ENCODE data around the gene PTPRJ.

The PTPRJ gene

DNA sequence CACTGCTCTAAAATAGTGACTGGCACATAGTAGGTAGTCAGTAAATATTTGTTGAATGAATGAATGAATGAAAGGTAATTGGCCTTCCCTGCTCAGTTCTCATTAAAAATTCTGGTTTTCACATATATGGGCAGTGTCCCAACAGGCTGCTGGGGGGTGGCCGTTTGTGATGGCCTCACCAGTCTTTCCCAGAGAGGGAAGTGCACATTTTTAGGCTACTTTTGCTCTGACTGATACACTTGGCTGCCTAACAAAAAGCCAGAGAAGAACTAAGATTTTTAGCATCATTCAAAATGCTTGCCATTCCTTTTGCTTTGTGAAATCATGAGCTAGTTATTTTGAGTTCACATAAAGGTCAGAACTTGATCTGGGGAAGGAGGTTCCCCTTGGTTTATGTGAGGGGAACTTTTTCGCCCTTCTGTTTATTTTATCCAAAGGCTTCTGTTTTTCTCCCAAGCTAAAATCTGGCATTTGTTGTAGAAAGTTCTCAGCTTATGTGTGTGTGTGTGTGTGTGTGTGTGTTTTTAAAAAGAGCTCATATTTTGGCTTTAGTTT is 83.1 kb downstream of the PTPRJ start:
- DNase-seq (ENCODE audit: low read depth in 2 of 2), result no peak

DNA sequence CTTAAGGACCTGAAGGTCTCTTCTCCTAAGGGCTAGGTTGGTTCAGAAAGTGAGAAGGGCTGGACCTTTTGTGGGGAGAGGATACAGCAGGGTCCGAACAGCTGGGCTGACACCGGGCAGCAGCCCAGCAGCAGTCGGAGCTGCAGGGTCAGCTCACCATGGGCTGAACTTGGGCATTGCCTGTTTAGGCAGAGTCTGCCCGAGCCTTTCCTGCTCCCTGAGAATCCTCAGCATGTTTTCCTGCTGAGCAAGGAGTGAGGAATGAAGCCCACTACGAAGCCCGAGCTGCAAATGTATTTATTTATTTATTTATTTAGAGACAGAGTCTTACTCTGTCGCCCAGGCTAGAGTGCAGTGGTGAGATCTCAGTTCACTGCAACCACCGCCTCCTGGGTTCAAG is 83.9 kb downstream of the PTPRJ start:
- no peak for DNase-seq (ENCODE audit: low read depth in 2 of 2)

DNA sequence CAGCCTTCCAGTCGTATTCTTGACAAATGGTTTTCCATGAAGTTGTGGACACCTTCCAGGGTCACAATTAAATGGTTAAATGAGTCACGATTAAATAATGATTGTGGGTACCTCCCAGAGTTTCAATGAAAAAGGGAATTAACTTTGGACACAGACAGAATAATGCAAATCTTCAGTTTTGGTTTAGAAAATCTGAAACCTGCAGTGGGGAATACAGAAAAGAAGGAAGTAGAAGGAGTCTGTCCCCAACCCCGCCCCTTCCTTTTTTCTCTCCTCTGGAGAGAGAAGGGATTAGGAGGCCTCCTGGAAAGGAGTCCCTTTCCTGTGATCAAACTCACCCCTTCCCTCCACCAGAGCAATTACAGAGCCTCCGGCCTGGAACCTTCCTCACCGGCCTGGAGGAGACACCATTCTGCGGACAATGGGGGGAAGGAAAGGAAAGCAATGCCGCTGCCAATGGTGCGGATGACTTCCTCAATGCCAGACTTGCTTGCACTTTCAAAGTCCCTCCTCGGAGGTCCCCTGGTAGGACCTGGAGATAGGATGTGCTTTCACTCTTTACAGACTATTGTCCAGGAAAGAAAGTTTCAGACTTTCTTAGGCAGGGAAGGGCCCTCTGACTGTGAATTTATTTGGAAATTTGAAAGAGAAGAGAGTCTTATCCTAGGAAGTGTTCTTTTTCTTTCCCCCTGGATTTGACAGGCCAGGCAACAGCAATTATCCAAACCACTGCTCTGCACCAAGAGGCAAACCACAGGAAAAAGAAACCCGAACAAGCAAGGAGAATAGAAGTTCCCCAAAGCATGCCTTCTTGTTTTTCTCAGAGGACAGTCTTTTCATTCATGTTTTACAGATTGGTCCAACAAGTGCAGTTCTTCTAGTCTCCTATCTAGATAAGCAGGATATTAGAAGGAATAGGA is 86.8 kb downstream of the PTPRJ start:
- DNase-seq (ENCODE audit: low read depth in 2 of 2), result no peak

DNA sequence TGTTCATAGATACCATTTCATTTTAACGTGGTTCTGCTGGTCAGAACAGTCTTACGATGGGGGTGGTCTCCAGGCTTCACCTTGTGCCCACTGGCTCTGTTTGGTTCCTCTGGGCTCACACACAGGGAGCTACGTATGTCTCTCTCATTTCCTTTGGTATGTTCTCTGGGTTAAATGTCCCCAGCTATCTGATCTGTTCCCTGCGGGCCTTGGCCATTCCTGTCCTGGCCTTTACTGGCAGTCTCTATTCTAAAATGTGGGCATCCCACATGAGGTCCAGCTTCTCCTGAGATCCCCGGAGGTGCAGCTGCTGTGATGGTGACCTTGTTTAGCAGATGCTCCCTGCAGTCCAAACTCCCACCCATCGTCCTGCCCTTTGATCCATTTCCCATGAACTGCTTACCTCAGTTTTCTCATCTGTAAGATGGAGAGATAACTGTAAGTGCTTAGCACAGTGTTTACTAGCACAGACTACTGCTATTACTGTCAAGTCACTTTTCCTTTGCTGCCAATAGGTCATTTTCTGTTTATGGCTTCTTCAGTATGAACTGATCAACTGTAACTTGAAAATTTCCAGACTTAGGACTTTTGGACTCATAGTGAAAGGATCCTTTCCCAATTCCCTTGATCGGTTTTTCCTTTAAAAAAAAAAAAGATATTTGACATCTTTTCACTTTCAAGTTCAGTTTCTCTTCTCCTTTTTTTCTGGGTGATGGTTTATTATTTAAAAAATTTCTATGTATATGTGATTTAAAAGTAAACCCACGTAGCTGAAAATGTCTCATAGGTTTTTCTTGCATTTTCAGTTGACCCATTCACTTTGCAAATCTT is 92.9 kb downstream of the PTPRJ start:
- DNase-seq (ENCODE audit: low read depth in 2 of 2), result no peak

DNA sequence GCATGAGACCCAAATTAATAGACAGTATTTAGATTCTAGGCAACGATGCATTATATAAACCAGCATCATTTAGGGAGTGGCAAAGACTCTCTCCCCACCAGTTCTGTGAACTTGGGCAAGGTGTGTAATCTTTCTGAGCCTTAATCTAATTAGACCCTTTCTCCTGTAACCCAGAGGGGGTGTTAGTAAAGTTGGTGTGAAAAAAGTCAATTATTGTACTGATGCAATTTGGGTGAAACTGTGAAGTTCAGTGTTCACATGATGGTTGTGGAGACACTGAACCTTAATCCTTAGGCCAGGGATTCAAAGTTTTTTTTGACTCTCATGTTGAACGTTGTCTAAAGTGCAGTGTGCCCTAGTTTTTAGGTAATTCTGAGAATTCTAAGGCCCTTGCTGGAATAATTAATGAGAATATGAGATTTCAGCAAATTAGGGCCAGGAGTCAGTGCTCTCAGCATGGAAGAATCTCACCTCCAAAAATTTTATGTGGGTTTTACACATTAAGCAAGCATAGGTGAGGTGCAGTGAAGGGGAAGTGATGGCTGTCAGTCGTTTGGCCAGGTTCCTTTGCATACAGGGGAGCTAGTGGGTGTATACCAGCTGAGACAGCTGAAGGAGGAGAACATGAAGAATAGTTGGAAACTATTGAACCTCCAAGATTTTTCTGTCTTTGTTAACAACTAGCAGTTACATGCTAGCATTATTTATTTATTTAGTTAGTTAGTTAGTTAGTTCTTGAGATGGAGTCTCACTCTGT is 94.2 kb downstream of the PTPRJ start:
- no peak for DNase-seq (ENCODE audit: low read depth in 2 of 2)

DNA sequence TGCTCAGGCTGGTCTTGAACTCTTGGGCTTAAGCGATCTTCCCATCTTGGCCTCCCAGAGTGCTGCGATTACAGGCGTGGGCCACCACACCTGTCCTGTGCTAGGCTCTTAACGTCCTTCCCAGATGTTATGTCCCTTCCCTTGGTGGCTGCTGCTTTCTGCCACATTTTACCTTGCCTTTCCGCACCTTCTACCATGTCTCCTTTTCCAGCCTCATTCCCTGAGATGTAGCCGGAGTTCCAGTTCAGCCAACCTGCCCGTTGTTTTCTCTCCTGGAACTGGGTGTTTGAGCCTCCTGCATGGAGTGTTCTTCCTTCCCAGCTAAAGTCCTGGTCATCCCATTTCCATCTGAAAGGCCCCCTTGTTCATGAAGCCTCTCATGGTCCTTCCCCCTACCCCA is 95.3 kb downstream of the PTPRJ start:
- no peak for DNase-seq (ENCODE audit: low read depth in 2 of 2)

DNA sequence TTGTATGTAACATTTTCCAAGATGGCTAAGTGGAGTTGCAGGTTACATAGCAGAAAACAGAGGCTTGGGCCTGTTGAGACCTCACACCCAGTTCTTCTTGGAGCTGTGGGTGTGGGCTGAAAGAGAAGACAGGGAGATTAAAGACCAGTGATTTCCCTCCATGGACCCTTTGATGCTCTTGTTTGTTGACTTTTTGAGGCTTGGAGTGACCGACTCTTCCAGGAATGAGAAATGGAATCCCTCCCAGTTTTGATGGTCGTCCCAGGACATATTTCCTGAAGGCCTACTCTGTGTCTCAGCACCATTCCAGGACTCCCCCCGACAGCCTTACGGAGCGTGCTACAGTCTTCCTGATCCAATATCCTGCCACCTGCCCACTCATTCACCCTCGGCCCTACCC is 96.9 kb downstream of the PTPRJ start:
- no peak for DNase-seq (ENCODE audit: low read depth in 2 of 2)

DNA sequence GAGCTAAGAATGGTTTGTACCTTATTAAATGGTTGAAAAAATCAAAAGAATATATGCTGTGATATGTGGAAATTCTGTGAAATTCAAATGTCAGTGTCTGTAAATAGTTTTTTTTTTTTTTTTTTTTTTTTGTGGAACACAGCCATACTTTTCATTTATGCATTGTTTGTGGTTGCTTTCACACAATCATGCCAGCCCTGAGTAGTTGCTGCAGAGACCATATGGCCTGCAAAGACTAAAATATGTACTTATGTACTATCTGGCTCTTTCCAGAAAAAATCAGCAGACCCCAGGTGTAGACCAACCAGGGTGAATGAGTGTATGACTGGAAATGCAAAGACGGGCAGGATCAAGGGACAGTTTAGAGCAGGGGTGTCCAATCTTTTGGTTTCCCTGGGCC is 98.3 kb downstream of the PTPRJ start:
- no peak for DNase-seq (ENCODE audit: low read depth in 2 of 2)

DNA sequence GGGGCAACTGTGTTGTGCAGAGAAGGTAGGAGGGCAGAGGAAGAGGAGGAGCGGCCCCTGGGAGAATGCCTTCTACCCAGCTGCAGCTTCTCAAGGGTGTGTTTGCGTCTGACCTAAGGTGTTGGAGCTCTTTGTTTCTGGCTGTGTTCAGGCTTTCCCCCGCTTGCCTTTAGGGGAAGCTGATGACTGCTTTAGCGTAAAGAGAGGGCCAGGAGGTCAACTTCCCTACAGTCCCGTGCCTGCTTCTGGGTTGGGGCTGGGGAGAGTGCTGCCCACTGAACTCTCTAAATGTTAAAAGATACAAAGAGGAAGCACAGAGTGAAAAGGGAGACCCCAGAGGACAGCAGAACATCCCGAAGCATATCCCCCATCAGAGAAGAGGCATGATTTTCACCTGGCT is 99.2 kb downstream of the PTPRJ start:
- DNase-seq (ENCODE audit: low read depth in 2 of 2), result no peak

DNA sequence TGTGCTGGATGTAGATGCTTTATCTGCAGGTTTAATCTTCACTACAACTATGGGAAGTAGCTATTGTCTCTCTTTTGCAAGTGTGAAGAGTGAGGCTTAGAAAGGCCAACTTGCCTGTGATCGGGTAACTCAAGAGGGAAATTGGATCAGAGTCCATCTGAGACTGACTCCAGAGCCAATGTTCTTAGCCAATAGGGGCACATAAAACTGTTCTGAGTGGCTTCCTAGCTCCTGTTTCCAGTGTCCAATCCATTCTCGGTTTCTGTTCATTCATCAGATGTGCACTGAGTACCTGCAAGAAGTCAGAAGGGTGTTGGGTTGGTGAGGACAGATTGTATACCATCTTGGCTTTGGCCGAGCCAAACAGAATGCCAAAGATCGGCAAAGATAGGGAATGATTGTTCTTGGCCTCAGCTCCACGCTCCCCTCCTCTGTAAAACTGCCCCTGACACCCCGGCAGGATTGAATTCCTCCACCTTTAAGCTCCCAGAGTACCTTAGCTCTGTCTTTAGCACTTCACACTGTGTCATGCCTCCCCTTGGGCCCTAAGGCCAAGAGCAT is 100.0 kb downstream of the PTPRJ start:
- DNase-seq (ENCODE audit: low read depth in 2 of 2), result no peak

DNA sequence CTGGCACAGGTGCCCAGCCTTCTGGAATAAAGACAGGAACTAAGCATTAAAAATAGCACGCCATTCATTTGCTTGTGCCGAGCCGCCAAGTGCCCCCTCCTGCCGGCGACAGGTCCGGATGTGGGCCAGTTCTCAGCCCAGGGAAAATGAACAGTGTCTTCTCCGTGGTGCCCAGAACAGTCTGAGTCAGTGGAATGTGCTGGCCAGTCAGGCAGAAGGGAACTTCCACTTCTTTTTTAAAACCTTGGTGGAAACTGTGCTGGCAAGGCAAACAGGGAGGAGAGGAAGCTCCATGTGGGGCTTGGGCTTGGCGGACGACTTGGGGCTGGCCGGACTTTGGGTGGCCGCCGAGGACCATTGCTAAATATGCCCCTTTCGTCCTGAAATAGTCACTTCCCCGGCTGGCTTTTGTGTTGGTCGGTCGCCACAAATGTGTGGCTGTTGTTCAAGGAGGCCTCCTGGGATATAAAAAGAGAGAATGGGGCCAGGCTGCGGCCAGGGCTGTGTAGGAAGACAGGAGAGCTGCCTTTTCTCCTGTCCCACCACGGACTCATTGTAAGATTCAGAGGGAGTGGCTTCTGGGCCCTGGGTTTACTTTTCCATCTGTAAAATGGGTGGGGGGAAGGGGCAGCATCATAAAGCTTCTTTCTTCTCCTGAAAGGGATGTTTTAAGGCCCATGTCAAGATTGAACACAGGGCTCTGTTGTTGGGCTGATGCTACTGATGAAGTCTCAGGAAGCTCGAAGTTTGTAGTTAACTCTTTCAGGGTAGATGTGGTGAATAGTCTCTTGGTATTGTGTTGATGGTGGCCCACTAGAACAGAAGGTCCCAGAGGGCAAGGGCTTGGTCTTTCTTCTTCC is 101.0 kb downstream of the PTPRJ start:
- DNase-seq (ENCODE audit: low read depth in 2 of 2), result no peak

DNA sequence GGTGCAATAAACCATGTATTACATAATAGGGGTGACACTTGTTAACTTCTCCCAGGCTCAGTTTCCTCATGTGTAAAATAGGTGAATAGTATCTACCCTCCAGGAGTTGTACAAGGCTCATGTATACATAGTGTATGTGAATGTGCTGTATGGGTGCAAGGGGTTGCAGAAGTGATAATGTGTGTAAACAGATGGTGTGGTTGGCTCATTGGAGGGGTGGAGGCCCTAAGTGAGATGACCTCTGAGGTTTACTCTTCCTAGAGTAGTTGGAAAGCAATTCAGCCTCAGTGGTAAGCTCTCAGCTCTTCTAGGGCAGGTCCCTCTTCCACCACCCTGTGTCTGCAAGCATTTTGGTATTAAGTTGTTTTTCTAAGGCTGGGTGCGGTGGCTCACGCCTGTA is 102.4 kb downstream of the PTPRJ start:
- DNase-seq (ENCODE audit: low read depth in 2 of 2), result no peak

DNA sequence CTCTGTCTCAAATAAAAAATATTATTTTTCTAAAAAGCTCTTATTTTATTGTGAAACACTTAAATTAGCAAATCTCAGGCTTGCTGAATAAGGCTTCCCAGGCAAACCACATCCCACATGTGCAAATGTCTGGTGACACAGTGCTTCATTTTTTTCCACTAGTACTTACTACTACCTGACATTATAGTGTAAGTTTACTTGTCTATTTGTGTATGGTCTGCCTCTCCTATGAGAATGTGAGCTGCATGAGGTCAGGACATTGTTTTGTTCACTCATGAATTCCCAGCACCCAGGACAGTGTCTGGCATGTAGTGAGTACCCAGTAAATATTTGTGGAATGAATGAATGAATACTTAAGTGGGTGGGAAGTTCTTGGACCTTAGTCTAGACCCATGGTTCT is 103.1 kb downstream of the PTPRJ start:
- no peak for DNase-seq (ENCODE audit: low read depth in 2 of 2)

DNA sequence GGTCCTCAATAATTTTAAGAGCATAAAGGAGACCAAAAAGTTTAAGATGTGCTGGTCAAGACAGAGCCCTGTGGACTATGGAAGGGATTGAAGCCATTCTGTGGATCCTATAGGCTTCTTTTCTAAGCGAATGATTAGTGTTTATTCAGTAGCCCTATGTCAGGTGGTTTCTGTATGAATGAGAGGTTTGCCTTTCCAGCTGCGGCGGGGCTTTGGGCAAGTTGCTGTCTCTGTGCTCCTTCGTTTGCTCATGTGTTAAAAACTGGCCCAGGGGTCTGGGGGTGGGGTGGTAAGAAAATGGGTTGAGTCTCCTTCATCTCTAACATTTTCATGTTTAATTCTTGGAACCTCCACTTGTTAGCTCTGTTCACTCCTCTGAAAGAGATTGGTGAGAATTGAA is 105.3 kb downstream of the PTPRJ start:
- DNase-seq (ENCODE audit: low read depth in 2 of 2), result no peak

DNA sequence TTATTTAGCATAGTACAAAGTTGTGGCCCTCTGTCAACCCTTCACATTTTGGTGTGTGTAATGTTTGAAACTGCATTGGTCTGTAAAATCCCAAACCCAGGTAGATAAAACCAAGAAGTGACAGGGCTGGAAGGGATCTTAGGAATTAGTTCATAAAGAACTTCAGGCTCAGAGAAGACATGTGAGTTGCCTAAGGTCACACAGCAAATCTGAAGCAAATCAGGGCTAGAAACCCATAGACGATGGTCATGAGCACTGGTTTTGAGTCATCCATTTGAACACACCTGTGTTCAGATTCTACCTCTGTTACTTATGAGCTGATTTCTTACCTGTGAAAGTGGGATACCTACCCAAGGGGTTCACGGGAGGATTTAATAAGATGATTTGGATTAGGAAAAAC is 107.1 kb downstream of the PTPRJ start:
- no peak for DNase-seq (ENCODE audit: low read depth in 2 of 2)

DNA sequence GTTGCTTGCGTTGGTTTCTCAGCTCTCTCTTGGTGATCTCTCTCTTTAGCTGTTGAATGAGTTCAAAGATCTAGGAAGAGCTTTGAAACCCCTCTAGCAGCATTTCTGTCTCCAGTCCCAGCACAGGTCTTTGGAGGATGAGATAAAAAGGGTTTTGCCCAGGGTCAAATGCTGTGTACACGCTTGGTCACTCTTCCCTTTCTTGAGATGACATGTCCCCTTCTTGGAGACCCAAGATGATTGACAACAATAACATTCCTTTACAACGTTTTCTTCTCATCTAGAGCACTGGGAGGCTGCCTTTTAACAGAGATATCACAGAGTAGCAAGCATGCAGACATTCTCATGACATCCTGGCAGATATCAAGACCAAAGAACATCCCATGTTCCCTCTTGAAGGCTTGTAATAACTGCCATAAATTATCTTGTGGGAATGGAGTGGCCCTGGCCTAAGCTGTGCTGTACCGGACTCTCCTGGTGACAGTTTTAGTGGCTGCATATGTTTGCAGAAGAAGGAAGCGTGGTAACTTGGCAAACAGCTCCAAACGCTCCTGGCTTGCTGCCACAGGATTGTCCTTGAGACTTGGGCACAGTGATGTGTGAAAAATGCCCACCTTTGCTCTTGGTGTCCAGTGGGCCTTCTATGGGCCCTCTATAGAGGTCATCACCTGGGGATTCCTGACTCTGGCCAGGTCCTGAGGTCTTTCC is 107.8 kb downstream of the PTPRJ start:
- DNase-seq (ENCODE audit: low read depth in 2 of 2), result no peak

DNA sequence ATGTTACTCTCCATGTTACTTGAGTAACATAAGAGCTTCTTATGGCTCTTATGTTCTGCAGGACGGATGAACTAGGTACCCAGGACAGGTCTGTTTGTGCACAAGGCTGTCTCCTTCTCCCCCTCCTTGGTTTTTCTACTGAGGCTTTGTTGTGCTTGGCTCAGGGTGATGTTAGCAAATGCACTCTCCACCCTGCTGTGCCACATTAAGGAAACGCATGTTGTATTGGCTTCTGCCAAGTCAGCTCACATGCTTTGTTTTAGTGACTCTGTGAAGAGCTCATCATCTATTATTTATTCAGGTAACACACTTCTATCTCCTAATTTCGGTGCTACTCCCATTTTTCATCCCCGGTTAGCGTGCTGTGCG is 108.3 kb downstream of the PTPRJ start:
- DNase-seq (ENCODE audit: low read depth in 2 of 2), result no peak

DNA sequence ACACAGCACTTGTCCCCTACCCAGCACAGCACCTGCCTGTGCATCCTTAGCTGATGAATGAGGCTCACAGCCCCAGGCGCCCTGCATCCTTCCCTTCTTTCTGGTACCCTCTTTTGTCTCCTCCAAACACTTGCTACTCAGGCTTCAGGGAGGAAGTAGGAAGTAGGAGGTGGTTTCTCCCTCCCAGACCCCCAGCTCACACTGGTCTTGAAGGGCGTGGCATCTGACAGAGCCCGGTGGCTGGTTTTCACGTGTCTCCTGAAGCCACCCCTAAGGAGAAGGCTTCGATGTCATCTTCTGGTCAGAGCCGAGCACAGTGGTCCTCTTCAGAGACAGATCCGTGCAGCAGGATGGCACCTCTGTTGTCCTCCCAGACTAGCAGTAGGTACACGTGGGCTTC is 109.8 kb downstream of the PTPRJ start:
- DNase-seq (ENCODE audit: low read depth in 2 of 2), result no peak

DNA sequence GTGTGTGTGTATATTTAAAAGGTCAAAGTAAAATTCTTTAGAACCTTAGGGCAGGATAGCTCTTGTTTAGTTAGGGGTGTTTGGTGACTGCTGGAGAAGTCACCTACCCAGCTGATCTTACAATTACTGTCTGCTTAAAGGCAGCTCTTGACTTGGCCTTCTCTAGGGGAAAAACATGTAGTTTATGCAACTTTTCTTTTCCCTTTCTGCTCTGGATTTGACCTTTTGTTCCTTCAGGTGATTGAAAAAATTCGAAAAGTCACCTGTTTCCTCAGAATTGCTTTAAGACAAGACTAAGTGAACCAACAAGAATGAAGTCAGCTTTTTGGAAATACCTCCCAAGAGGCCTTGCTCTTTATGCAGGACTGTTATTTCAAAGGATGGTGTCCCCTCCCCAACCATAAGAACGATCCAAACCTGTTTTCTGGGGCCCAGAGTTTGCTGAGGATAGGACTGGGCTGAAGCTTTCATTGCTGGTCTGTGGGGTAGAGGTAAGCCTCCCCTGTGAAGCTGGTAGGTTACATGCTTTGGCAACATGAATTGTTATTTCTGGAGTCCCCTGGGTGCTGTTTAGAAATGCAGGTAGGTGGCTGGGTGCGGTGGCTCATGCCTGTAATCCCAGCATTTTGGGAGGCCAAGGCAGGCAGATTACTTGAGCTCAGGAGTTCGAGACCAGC is 111.2 kb downstream of the PTPRJ start:
- DNase-seq (ENCODE audit: low read depth in 2 of 2), result no peak

DNA sequence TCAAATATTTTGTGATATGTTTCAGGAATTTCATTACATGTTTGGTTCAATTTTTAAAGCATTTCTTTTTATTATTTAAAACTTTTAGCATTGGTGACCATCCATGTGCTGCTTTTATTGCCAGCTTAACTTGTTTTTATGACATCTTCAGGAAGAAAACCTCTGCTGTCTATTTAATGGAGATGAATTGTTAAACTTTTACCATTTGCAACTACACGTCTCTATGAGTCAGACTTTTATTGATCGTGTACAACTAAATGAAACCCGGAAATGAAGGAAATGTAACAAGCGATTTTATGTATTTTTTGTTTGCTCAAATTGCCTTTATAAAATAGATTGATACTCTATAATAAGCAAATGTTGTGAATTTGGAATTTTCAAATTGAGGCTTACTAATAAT is 113.0 kb downstream of the PTPRJ start:
- no peak for DNase-seq (ENCODE audit: low read depth in 2 of 2)
